Endothelial cell (in vitro differentiated cells): ENCODE results near the gene UROC1. TPM values are rescaled to one million over a fixed set of nuclear protein-coding genes. Genes with fewer than 3 reads are reported as not detected.

ENCODE experiments used
- DNase-seq: peaks from one replicate; pipeline ENCODE4 v3.0.0; 2021; ENCODE audit warnings: low spot score
- H3K27ac Mint-ChIP-seq: one replicate; pipeline ENCODE4 v1.8.0; 2021; ENCODE audit warnings: mixed read lengths, inconsistent platforms; ENCODE audit not compliant: unreplicated experiment
- H3K27me3 Mint-ChIP-seq: one replicate; pipeline ENCODE4 v1.8.0; 2021; ENCODE audit warnings: mild to moderate bottlenecking, moderate library complexity, mixed read lengths, inconsistent platforms; ENCODE audit not compliant: unreplicated experiment
- H3K36me3 Mint-ChIP-seq: one replicate; pipeline ENCODE4 v1.8.0; 2021; ENCODE audit warnings: mild to moderate bottlenecking, low read depth, mixed read lengths, inconsistent platforms; ENCODE audit not compliant: unreplicated experiment
- H3K4me1 Mint-ChIP-seq: one replicate; pipeline ENCODE4 v1.8.0; 2021; ENCODE audit warnings: mild to moderate bottlenecking, mixed read lengths, inconsistent platforms; ENCODE audit not compliant: unreplicated experiment
- H3K4me3 Mint-ChIP-seq: one replicate; pipeline ENCODE4 v1.8.0; 2021; ENCODE audit warnings: mild to moderate bottlenecking, mixed read lengths, inconsistent platforms; ENCODE audit not compliant: unreplicated experiment
- H3K9me3 Mint-ChIP-seq: one replicate; pipeline ENCODE4 v1.8.0; 2021; ENCODE audit warnings: mixed read lengths, inconsistent platforms; ENCODE audit not compliant: unreplicated experiment
- CTCF ChIP-seq: fragments of 200-600 bp; sonication (generic); IDR thresholded peaks from one replicate; pipeline ENCODE4 v1.5.0; 2021; ENCODE audit warnings: antibody characterized with exemption; ENCODE audit not compliant: unreplicated experiment
- total RNA-seq: library from RNA; stranded (reverse); fragmentation: NEBNext Ultra II Directional; extraction: Animal tissue kit (Norgen Biotek cat#: 25700); gene quantifications from one replicate; pipeline ENCODE4 v1.2.1, GENCODE V29; 2021; ENCODE audit not compliant: unreplicated experiment

UROC1 gene
- total RNA-seq, 1 donor from 2014 or later: not detected

GRCh38 chr3:126516936-126517290, 660 bp downstream of the UROC1 start:
- Mint-ChIP-seq H3K27me3 (no peaks in the 10 kb centered on the region), H3K4me3 (no peak overlapping the region), H3K4me1 (no peaks in the 10 kb centered on the region), H3K36me3 (no peaks in the 10 kb centered on the region), H3K27ac (no peak overlapping the region), H3K9me3 (no peaks in the 10 kb centered on the region)
- no peak for DNase-seq
- TF ChIP-seq CTCF: no peak

DNA sequence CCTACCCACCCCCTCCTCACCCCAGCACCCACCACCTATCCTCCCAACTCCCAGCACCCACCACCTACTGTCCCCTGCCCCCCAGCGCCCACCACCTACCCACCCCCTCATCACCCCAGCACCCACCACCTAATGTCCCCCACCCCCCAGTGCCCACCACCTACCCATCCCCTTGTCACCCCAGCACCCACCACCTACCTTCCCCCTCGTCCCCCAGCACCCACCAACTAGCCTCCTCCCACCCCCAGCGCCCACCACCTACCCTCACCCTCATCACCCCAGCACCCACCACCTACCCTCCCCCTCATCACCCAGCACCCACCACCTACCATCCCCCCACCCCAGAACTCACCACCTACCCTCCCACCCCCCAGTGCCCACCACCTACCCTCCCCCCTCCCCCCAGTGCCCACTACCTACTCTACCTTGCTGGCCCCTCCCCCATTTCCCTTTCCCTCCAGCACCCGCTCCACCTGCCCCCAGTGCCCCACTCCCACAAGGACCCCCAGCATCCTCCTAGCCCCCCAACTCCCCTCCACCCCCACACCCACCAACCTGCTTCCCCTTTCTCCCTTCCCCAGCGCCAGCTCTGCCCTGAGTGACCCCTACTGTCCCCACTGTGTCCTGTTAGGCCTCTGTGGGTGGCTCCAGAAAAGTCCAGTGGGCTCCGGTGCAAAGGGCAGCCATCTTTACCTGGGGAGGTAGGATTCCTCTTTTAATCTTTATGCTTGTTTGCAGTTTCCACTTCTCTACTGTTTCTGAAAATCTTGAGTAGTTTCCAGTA, 1.2 kb downstream of the UROC1 start:
- no peak for DNase-seq
- Mint-ChIP-seq H3K9me3 (no peaks in the 10 kb centered on the region), H3K4me3 (no peak overlapping the region), H3K36me3 (no peaks in the 10 kb centered on the region), H3K4me1 (no peaks in the 10 kb centered on the region), H3K27ac (no peak overlapping the region), H3K27me3 (no peaks in the 10 kb centered on the region)
- TF ChIP-seq CTCF: no peak

DNA sequence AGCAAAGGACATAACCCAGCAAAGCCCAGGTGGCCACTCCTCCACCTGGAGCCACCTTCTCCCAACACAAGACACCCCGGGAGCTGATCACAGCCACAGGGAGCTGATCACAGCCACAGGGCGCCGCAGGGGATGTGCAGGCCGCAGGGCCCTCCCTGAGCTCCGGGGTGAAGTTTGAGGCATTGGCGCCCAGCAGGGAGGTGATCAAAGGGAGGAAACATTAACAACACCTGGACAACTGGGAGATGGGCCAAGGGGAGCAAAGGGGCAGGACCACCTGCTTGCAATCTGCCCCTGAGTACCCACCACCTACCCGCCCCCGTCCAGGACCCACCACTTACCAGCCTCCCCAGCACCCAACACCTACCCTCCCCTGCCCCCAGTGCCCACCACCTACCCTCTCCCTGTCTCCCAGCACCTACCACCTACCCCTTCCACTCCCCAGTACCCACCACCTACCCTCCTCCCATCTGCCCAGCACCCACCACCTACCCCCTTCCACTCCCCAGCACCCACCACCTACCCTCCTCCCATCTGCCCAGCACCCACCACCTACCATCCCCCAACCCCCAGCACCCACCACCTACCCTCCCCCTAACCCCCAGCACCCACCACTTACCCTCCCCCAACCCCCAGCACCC, 2.4 kb downstream of the UROC1 start:
- no peak for DNase-seq
- TF ChIP-seq CTCF: no peak
- Mint-ChIP-seq H3K27me3 (no peaks in the 10 kb centered on the region), H3K27ac (no peak overlapping the region), H3K9me3 (no peaks in the 10 kb centered on the region), H3K4me1 (no peaks in the 10 kb centered on the region), H3K36me3 (no peaks in the 10 kb centered on the region), H3K4me3 (no peak overlapping the region)

DNA sequence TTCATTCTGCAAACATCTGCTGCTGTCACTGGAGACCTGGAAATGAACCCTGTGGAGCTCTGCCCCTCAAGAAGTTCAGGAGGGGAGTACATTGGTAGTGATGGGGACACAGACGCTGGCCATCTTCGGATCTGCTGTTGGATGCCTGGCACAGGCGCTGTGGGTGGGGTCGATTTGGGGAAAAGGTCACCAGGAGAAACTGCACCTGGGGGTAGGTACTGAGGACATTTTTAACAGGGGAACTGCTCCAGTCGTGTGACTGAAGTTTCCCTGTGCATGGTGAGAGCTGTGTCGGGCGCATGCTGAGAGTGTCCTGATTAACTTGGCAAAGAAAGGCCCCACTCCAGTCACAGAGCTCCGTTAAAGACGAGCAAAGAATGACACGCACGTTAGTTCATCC, 3.4 kb downstream of the UROC1 start:
- Mint-ChIP-seq H3K27me3 (no peaks in the 10 kb centered on the region), H3K36me3 (no peaks in the 10 kb centered on the region), H3K27ac (no peak overlapping the region), H3K4me1 (no peaks in the 10 kb centered on the region), H3K4me3 (no peak overlapping the region), H3K9me3 (no peaks in the 10 kb centered on the region)
- no peak for DNase-seq
- no peak for TF ChIP-seq CTCF
